ENCODE results near the gene IL17RA.

IL17RA gene

GRCh38 chr22:17114898-17115235 lies 30.1 kb downstream of the IL17RA start:
- H3K4me1 Mint-ChIP-seq (ENCODE audit: low read depth) = peaks cover 100% of the 10 kb centered on the region
- peaks cover 49% of the 10 kb centered on the region for H3K36me3 Mint-ChIP-seq (ENCODE audit: low read depth)
- no peaks in the 10 kb centered on the region for H3K9me3 Mint-ChIP-seq
- peak overlapping the region; percentile 44 for H3K27ac Mint-ChIP-seq
- intact Hi-C loops (cut with micrococcal nuclease) = loop anchor here (5.0 kb wide), 1 partner anchor 57 kb away; no protein-coding TSS in a partner anchor
- H3K27me3 Mint-ChIP-seq = peaks cover 4% of the 10 kb centered on the region
- no peak overlapping the region for H3K4me3 Mint-ChIP-seq

GRCh38 chr22:17115236-17115635 lies 30.4 kb downstream of the IL17RA start:
- H3K4me1 Mint-ChIP-seq (ENCODE audit: low read depth) = peaks cover 99% of the 10 kb centered on the region
- no peaks in the 10 kb centered on the region for H3K9me3 Mint-ChIP-seq
- intact Hi-C loops (cut with micrococcal nuclease) = loop anchor here (5.0 kb wide), 1 partner anchor 57 kb away; no protein-coding TSS in a partner anchor
- H3K4me3 Mint-ChIP-seq = no peak overlapping the region
- peak overlapping the region; percentile 85 for H3K27ac Mint-ChIP-seq
- peaks cover 4% of the 10 kb centered on the region for H3K27me3 Mint-ChIP-seq
- H3K36me3 Mint-ChIP-seq (ENCODE audit: low read depth) = peaks cover 46% of the 10 kb centered on the region

- intact Hi-C loops (cut with micrococcal nuclease) = loop anchor here (5.0 kb wide), 1 partner anchor 56 kb away; no protein-coding TSS in a partner anchor
- Mint-ChIP-seq H3K36me3 (ENCODE audit: low read depth) (peaks cover 37% of the 10 kb centered on the region), H3K4me1 (ENCODE audit: low read depth) (peaks cover 91% of the 10 kb centered on the region), H3K27ac (peak overlapping the region; percentile 85), H3K4me3 (no peak overlapping the region), H3K27me3 (peaks cover 4% of the 10 kb centered on the region), H3K9me3 (no peaks in the 10 kb centered on the region)
These were observed 31.3 kb downstream of the IL17RA start for GRCh38 chr22:17115945-17116565.

GRCh38 chr22:17116572-17117330 lies 32.0 kb downstream of the IL17RA start:
- Mint-ChIP-seq H3K36me3 (ENCODE audit: low read depth) (peaks cover 30% of the 10 kb centered on the region), H3K27me3 (peaks cover 8% of the 10 kb centered on the region), H3K4me1 (ENCODE audit: low read depth) (peaks cover 87% of the 10 kb centered on the region), H3K27ac (peak overlapping the region; percentile 85), H3K4me3 (peak overlapping the region; percentile 30), H3K9me3 (no peaks in the 10 kb centered on the region)
- intact Hi-C loops (cut with micrococcal nuclease) = loop anchor here (5.0 kb wide), 1 partner anchor 56 kb away; no protein-coding TSS in a partner anchor

DNA sequence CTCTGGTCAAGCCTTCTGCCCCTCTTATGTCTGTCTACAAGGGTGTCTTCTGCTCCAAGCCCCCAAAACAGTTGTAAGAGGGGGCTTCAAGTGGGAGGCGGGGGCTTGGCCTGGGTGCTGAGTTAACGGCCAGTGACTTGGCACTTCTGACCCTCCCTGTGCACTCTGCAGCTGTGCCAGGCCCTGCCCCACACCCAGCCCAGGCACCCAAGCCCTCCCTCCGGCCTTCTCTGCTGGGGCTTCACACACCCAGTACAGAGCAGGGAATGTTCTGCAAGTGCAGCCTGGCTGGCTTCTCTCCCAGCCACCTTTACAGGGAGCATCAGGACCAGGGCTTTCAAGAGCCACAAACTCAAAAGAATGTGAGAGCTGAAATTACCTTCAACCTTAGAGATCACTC lies 32.6 kb downstream of the IL17RA start:
- peaks cover 85% of the 10 kb centered on the region for H3K4me1 Mint-ChIP-seq (ENCODE audit: low read depth)
- H3K36me3 Mint-ChIP-seq (ENCODE audit: low read depth) = peaks cover 24% of the 10 kb centered on the region
- H3K27me3 Mint-ChIP-seq = peaks cover 13% of the 10 kb centered on the region
- H3K4me3 Mint-ChIP-seq = peak overlapping the region; percentile 53
- H3K9me3 Mint-ChIP-seq = no peaks in the 10 kb centered on the region
- peak overlapping the region; percentile 85 for H3K27ac Mint-ChIP-seq
- intact Hi-C loops (cut with micrococcal nuclease) = loop anchor here (5.0 kb wide), 1 partner anchor 55 kb away; no protein-coding TSS in a partner anchor

DNA sequence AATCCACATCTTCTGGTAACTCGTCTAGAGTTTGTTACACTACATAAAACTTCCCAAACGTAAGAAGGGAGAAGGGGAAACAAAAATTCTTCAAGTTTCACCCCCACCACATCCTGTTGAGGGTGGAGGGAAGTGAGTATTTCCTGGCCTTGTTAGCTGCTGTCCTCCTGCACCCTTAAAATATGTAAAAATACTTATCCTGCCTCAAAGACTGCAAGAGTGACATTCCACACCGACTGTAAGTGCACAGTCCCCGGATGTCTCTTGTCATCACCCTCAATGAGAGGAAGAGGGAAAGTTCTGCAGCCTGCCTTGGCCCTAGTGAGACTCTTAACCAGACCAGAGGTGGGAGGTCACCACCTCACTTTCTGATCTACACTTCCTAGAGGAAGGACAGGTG lies 33.1 kb downstream of the IL17RA start:
- intact Hi-C loops (cut with micrococcal nuclease) = loop anchor here (5.0 kb wide), 1 partner anchor 54 kb away; no protein-coding TSS in a partner anchor
- Mint-ChIP-seq H3K27ac (peak overlapping the region; percentile 85), H3K36me3 (ENCODE audit: low read depth) (peaks cover 19% of the 10 kb centered on the region), H3K27me3 (peaks cover 17% of the 10 kb centered on the region), H3K4me3 (peak overlapping the region; percentile 53), H3K4me1 (ENCODE audit: low read depth) (peaks cover 80% of the 10 kb centered on the region), H3K9me3 (no peaks in the 10 kb centered on the region)

DNA sequence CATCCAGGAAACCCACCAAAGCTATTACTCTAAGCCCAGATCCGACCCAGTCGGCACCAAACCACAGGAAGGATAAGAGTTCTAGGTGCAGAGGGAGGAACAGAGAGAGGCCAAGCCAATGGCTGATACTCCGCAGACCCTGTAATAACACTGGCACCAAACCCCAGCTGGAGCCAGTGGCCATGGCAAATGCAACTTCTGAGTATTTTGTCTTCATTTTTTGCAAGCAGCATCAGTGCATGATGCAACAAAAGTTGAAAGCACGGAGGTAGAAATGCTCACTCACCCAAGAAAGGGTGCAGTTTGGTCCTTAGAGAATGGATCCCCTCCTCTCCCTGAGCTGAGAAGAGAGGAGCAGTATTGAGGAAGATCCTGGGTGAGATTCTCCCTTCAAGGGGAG lies 33.5 kb downstream of the IL17RA start:
- intact Hi-C loops (cut with micrococcal nuclease) = loop anchor here (5.0 kb wide), 1 partner anchor 54 kb away; no protein-coding TSS in a partner anchor
- H3K4me1 Mint-ChIP-seq (ENCODE audit: low read depth) = peaks cover 76% of the 10 kb centered on the region

DNA sequence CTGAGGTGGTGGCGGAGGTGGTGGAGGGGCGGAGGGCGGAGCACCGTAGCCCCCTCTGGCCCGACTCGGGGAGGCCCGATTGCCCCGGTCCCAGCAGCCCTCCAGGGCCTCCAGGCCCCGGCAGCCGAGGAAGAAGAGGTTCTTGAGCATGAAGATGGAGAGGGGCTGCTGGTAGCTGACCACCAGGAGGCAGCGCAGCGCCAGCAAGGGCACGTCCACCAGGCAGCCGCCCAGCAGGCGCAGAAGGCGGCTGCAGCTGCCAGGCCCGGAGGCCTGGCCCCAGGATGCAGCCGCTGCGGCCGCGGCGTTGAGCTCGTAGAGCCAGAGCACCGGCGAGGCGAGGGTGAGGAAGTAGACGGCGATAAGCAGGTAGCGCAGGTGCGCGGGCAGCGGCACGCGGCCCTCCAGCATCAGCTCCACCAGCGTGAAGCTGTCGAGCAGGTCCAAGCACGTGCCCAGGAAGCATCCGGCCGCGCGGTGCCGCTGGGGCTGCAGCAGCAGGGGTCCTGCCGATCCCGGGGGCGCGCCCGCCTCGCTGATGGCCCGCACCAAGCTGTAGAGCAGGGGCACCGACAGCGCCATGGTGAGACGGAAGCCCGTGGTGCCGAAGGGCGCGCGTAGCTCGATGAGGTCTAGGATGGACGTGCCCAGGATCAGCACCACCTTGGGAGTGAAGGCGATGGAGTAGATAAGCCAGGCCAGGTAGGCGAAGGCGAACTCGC lies 34.8 kb downstream of the IL17RA start:
- intact Hi-C loops (cut with micrococcal nuclease) = loop anchor here (2.0 to 5.0 kb wide), 4 partner anchors 13 to 53 kb away; partner anchors contain the start of gene HDHD5
- H3K27ac Mint-ChIP-seq = no peak overlapping the region
- peaks cover 7% of the 10 kb centered on the region for H3K36me3 Mint-ChIP-seq (ENCODE audit: low read depth)
- H3K9me3 Mint-ChIP-seq = no peaks in the 10 kb centered on the region
- peaks cover 66% of the 10 kb centered on the region for H3K4me1 Mint-ChIP-seq (ENCODE audit: low read depth)
- H3K27me3 Mint-ChIP-seq = peaks cover 17% of the 10 kb centered on the region
- H3K4me3 Mint-ChIP-seq = peak overlapping the region; percentile 66

More for the DNA sequence above, 33.5 kb downstream of the IL17RA start:
- peaks cover 15% of the 10 kb centered on the region for H3K36me3 Mint-ChIP-seq (ENCODE audit: low read depth)
- H3K4me3 Mint-ChIP-seq = peak overlapping the region; percentile 53
- H3K27ac Mint-ChIP-seq = peak overlapping the region; percentile 85
- H3K27me3 Mint-ChIP-seq = peaks cover 17% of the 10 kb centered on the region
- no peaks in the 10 kb centered on the region for H3K9me3 Mint-ChIP-seq

DNA sequence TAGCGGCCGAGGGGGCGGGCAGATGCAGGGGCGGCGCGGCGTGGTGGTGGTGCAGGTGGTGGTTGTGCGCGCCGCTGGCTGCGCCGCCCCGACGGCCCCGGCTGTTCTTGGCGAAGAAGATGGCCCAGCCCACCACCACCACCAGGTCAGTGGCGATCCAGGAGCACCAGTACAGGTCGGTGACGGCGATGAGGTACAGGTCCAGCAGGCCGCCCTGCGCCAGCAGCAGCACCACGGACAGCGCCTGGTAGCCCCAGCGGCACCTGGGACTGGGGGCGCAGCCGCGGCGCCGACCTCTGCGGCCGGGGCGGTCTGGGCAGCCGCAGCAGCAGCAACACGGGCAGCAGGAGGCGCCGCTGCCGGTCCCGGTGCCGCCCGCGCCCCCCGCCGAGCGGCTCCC lies 35.5 kb downstream of the IL17RA start:
- Mint-ChIP-seq H3K4me3 (peak overlapping the region; percentile 82), H3K27ac (no peak overlapping the region), H3K9me3 (no peaks in the 10 kb centered on the region), H3K4me1 (ENCODE audit: low read depth) (peaks cover 62% of the 10 kb centered on the region), H3K27me3 (peaks cover 17% of the 10 kb centered on the region), H3K36me3 (ENCODE audit: low read depth) (peaks cover 7% of the 10 kb centered on the region)
- intact Hi-C loops (cut with micrococcal nuclease) = loop anchor here (2.0 to 5.0 kb wide), 3 partner anchors 13 to 37 kb away; partner anchors contain the start of gene HDHD5

GRCh38 chr22:17120711-17121232 lies 36.0 kb downstream of the IL17RA start:
- Mint-ChIP-seq H3K4me1 (ENCODE audit: low read depth) (peaks cover 57% of the 10 kb centered on the region), H3K9me3 (no peaks in the 10 kb centered on the region), H3K4me3 (peak overlapping the region; percentile 82), H3K27ac (no peak overlapping the region), H3K27me3 (peaks cover 17% of the 10 kb centered on the region), H3K36me3 (ENCODE audit: low read depth) (peaks cover 7% of the 10 kb centered on the region)
- intact Hi-C loops (cut with micrococcal nuclease) = loop anchor here (2.0 to 5.0 kb wide), 3 partner anchors 14 to 37 kb away; partner anchors contain the start of gene HDHD5

DNA sequence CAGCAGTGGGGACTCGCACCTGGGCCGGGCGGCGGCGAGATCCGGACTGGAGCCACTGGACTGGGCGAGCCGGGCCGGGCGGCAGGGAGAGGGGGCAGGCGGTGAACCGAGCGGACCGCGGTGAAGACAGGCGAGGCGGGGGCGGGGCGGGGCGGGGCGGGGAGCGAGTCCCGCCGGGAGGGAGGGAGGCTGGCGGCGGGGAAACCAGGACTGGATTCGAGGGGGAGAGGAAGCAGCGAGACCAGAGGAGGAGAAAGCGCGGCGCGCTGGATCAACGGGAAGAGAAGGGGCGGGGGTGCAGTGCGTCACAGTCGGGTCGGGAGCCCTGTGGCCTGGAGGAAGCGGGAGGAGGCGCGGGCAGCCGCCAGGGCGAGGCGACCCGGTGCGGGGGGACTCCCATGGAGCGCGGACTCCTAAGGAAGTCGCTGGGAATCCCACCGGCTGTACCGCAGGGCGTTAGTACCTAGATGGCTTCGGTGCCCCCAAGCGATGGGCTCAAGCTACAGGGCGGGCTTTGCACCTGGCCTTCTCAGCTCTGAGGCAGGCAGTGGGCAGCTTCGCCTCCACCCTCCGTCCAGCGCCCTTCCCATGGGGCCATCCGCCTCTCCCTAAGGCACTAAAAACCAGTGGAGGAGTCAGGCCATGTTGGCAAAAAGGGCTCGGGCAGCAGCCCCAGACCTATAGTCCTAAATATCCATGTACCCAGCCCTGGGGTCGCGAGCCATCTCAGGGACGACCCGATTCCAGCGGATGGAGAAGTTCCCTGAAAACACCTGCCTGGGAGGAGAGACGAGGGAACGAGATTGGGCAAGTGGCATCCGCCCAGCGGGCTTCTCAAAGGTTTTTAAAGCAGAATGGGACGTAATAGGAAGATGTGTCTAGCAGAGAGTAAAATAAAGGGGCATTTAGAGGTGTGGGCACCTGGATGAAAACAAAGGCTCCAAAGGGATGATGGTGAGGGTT lies 36.7 kb downstream of the IL17RA start, which contains the start of gene TMEM121B:
TSS of gene TMEM121B (minus strand) at position 128 of the 963 bp plus-strand sequence. CDS start 233 bp downstream, outside the sequence.
- intact Hi-C loops (cut with micrococcal nuclease) = loop anchor here (2.0 to 5.0 kb wide), 3 partner anchors 15 to 36 kb away; partner anchors contain the start of gene HDHD5
- Mint-ChIP-seq H3K4me1 (ENCODE audit: low read depth) (peaks cover 49% of the 10 kb centered on the region), H3K4me3 (peak within 1 kb of the TSS; percentile 82), H3K9me3 (no peaks in the 10 kb centered on the region), H3K27me3 (peaks cover 17% of the 10 kb centered on the region), H3K36me3 (ENCODE audit: low read depth) (peaks cover 7% of the 10 kb centered on the region), H3K27ac (no peak within 1 kb of the TSS)

DNA sequence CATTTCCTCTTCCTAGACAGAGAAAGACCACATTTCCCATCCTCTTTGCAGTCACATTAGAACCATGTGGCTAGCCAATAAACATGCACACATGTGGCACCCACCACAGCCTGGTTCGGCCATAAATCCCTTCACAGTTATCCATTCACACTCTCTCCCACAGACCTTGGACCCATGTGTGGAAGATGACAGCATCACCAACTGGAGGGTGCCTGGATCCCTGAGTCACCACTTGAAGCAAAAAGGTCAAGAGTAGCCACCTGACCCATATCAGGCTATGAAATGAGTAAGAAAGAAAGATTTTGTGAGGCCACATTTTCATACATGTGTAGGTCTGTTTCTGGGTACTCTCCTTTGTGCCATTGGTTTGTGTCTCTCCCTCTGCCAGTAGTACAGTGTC lies 45.4 kb downstream of the IL17RA start:
- Mint-ChIP-seq H3K27ac (no peak overlapping the region), H3K36me3 (ENCODE audit: low read depth) (peaks cover 6% of the 10 kb centered on the region), H3K4me1 (ENCODE audit: low read depth) (peaks cover 13% of the 10 kb centered on the region), H3K4me3 (no peak overlapping the region), H3K9me3 (no peaks in the 10 kb centered on the region), H3K27me3 (no peaks in the 10 kb centered on the region)
- intact Hi-C loops (cut with micrococcal nuclease) = no loop called here

Measured in dendritic cell treated with granulocyte-macrophage colony-stimulating factor and Interleukin-4, amounts not matched to agents 40 ng/mL and 50 ng/mL, for 4 days (primary cell).